ENCODE data around the gene HAVCR1.

Gene HAVCR1

GRCh38 chr5:156984064-156984463 lies 74.9 kb downstream of the HAVCR1 start:
- FAIRE-seq = no peak

DNA sequence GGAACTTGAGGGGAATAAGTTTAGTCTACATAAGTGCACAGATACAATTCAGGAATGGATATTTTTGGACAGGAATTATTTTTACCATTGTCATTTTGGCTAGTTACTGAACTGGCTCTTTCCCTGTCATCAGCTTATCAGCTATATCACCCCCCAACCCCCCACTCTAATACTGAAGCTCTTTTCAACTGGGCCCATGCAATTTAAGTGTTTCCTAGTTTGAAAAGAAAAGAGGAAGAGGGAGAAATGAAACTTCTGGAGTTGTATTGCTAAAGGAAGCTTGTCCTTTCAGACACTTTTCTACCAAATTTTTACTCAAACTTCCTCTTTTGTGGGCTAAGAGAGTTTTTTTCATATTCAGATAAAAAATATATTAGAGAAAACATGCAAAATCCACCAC lies 77.4 kb downstream of the HAVCR1 start:
- no peak for FAIRE-seq

Data from islet of Langerhans (tissue), 1 donor.